Mucosa of rectum (tissue), 2 donors: ENCODE data around the gene TMEM240.
"Not testable (repeated sequence)": the region's sequence is repeated elsewhere in the genome, so short reads cannot be mapped to it uniquely, and the experiment has no call there.

ENCODE experiments used
- H3K27ac ChIP-seq, 2 donors: one replicate each; pipeline ENCODE4 v1.7.0; 2013; ENCODE audit warnings: inconsistent platforms in 2 of 2, low read depth in 2 of 2, low read length in 2 of 2
- H3K27me3 ChIP-seq, 2 donors: one replicate each; pipeline ENCODE4 v1.7.0; 2013; ENCODE audit warnings: low read length in 2 of 2; ENCODE audit not compliant: control insufficient read depth in 2 of 2, insufficient read depth in 2 of 2
- H3K36me3 ChIP-seq, 2 donors: one replicate each; pipeline ENCODE4 v1.7.0; 2013; ENCODE audit warnings: low read length in 2 of 2; ENCODE audit not compliant: control insufficient read depth in 2 of 2, insufficient read depth in 2 of 2
- H3K4me1 ChIP-seq, 2 donors: one replicate each; pipeline ENCODE4 v1.7.0; 2013; ENCODE audit warnings: low read length in 2 of 2, mild to moderate bottlenecking in 1 of 2; ENCODE audit not compliant: control insufficient read depth in 2 of 2, insufficient read depth in 2 of 2
- H3K4me3 ChIP-seq, 2 donors: one replicate each; pipeline ENCODE4 v1.7.0; 2013; ENCODE audit warnings: low read length in 2 of 2
- H3K9ac ChIP-seq, 2 donors: one replicate each; pipeline ENCODE4 v1.7.0; 2013; ENCODE audit warnings: low read length in 2 of 2, low read depth in 1 of 2, mild to moderate bottlenecking in 1 of 2
- H3K9me3 ChIP-seq, 2 donors: one replicate each; pipeline ENCODE4 v1.7.0; 2013; ENCODE audit warnings: low read length in 2 of 2; ENCODE audit not compliant: control insufficient read depth in 2 of 2
- donor health status: healthy.
- donor health status: Normal muscosa, but diverticular disease.

Gene TMEM240

GRCh38 chr1:1534401-1535154 lies 5.8 kb downstream of the TMEM240 start:
- H3K4me3 ChIP-seq, result no peak overlapping the region
- no peak overlapping the region for H3K27ac ChIP-seq
- H3K4me1 ChIP-seq, result peaks cover 0 to 4% of the 10 kb centered on the region in 2 donors
- H3K9me3 ChIP-seq, result no peaks in the 10 kb centered on the region
- no peaks in the 10 kb centered on the region for H3K27me3 ChIP-seq
- no peak overlapping the region for H3K9ac ChIP-seq
- H3K36me3 ChIP-seq, result peaks cover 0 to 3% of the 10 kb centered on the region in 2 donors

- not testable (repeated sequence) for H3K36me3 ChIP-seq, H3K9ac ChIP-seq, H3K4me1 ChIP-seq, H3K27me3 ChIP-seq, H3K9me3 ChIP-seq, H3K4me3 ChIP-seq, H3K27ac ChIP-seq
Observed at GRCh38 chr1:1533894-1534291, 6.5 kb downstream of the TMEM240 start.

- not testable (repeated sequence) for H3K9me3 ChIP-seq, H3K4me1 ChIP-seq, H3K4me3 ChIP-seq, H3K27me3 ChIP-seq, H3K27ac ChIP-seq, H3K9ac ChIP-seq
- H3K36me3 ChIP-seq, result peaks cover 5 to 11% of the 10 kb centered on the region in 2 donors
Observed at GRCh38 chr1:1533176-1533893, 7.1 kb downstream of the TMEM240 start.

- Histone ChIP-seq H3K27me3 (no peaks in the 10 kb centered on the region), H3K36me3 (peaks cover 5 to 12% of the 10 kb centered on the region in 2 donors), H3K4me1 (no peaks in the 10 kb centered on the region), H3K9me3 (no peaks in the 10 kb centered on the region), H3K9ac (no peak overlapping the region), H3K4me3 (no peak overlapping the region), H3K27ac (no peak overlapping the region)
Observed at GRCh38 chr1:1531947-1532346, 8.5 kb downstream of the TMEM240 start.

GRCh38 chr1:1529936-1530335 lies 10.5 kb downstream of the TMEM240 start:
- peaks cover 5 to 15% of the 10 kb centered on the region in 2 donors for H3K36me3 ChIP-seq
- no peak overlapping the region for H3K27ac ChIP-seq
- H3K27me3 ChIP-seq, result no peaks in the 10 kb centered on the region
- H3K9ac ChIP-seq, result no peak overlapping the region
- no peaks in the 10 kb centered on the region for H3K9me3 ChIP-seq
- H3K4me3 ChIP-seq, result no peak overlapping the region
- no peaks in the 10 kb centered on the region for H3K4me1 ChIP-seq

GRCh38 chr1:1529321-1529720 lies 11.1 kb downstream of the TMEM240 start:
- no peak overlapping the region for H3K4me3 ChIP-seq
- no peaks in the 10 kb centered on the region for H3K4me1 ChIP-seq
- H3K36me3 ChIP-seq, result peaks cover 5 to 15% of the 10 kb centered on the region in 2 donors
- no peaks in the 10 kb centered on the region for H3K9me3 ChIP-seq
- H3K9ac ChIP-seq, result no peak overlapping the region
- no peak overlapping the region for H3K27ac ChIP-seq
- H3K27me3 ChIP-seq, result no peaks in the 10 kb centered on the region

GRCh38 chr1:1528301-1529267 lies 11.8 kb downstream of the TMEM240 start:
- no peaks in the 10 kb centered on the region for H3K27me3 ChIP-seq
- H3K36me3 ChIP-seq, result peaks cover 5 to 15% of the 10 kb centered on the region in 2 donors
- H3K4me3 ChIP-seq, result no peak overlapping the region
- H3K9ac ChIP-seq, result no peak overlapping the region
- H3K9me3 ChIP-seq, result no peaks in the 10 kb centered on the region
- H3K27ac ChIP-seq, result no peak overlapping the region
- H3K4me1 ChIP-seq, result no peaks in the 10 kb centered on the region

GRCh38 chr1:1527092-1527816 lies 13.2 kb downstream of the TMEM240 start:
- peaks cover 5 to 15% of the 10 kb centered on the region in 2 donors for H3K36me3 ChIP-seq
- H3K27ac ChIP-seq, result no peak overlapping the region
- H3K4me3 ChIP-seq, result no peak overlapping the region
- H3K9me3 ChIP-seq, result no peaks in the 10 kb centered on the region
- H3K9ac ChIP-seq, result no peak overlapping the region
- no peaks in the 10 kb centered on the region for H3K4me1 ChIP-seq
- no peaks in the 10 kb centered on the region for H3K27me3 ChIP-seq

- not testable (repeated sequence) for H3K27me3 ChIP-seq, H3K27ac ChIP-seq, H3K9me3 ChIP-seq, H3K9ac ChIP-seq, H3K4me1 ChIP-seq, H3K4me3 ChIP-seq
- H3K36me3 ChIP-seq, result peaks cover 5 to 15% of the 10 kb centered on the region in 2 donors
Observed at GRCh38 chr1:1526476-1526875, 13.9 kb downstream of the TMEM240 start.
